RCC 7860 (cell line): ENCODE results near the gene PROCA1.
A peak's percentile ranks its signal among the peaks of the same experiment; 100 is the strongest.
"Not testable (repeated sequence)": the region's sequence is repeated elsewhere in the genome, so short reads cannot be mapped to it uniquely, and the experiment has no call there.

Experiments
- DNase-seq: peaks from one replicate; pipeline ENCODE4 v3.0.0-alpha.2; 2015; ENCODE audit warnings: low spot score
- FAIRE-seq: peaks from 2 replicates; lab custom pipeline; 2012; peaks lifted over from hg19 to GRCh38; lab: Jason Lieb, UNC

The PROCA1 gene

GRCh38 chr17:28726226-28726626, 14.5 kb upstream of the PROCA1 start, which contains the start of gene TLCD1:
Gene TLCD1 (minus strand): TSS chr17:28726233. CDS start chr17:28726097, 136 bp downstream.
- FAIRE-seq (no peak), DNase-seq (no peak)

- DNase-seq (peak; percentile 84), FAIRE-seq (no peak)
These were observed 14.1 kb upstream of the PROCA1 start for GRCh38 chr17:28725660-28726225.

DNA sequence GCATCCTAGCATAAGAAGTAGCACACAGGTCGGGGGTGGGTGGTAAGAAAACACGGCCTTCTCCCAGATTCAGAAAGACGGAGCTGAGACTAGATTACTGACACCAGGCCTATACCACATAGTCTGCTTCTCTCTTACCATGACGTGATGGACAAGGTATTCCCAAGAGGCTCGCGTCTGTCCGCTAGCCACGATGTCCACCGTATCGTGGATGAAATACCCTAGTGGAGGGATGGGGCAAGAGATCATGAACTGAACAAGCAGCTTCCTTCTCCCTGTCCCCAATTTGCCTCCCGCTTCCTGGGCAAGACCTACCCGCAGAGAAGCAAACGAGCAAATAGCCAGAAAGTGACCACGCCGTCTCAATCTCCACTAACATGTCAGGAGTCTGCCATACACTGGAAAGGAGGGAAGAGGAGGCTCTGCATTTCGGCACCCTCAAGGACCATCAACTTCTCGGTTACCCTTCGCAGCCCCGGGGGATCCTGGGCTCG, 13.5 kb upstream of the PROCA1 start:
- FAIRE-seq: no peak
- DNase-seq: peak; percentile 67

GRCh38 chr17:28724500-28725165, 12.9 kb upstream of the PROCA1 start:
- no peak for DNase-seq
- no peak for FAIRE-seq

DNA sequence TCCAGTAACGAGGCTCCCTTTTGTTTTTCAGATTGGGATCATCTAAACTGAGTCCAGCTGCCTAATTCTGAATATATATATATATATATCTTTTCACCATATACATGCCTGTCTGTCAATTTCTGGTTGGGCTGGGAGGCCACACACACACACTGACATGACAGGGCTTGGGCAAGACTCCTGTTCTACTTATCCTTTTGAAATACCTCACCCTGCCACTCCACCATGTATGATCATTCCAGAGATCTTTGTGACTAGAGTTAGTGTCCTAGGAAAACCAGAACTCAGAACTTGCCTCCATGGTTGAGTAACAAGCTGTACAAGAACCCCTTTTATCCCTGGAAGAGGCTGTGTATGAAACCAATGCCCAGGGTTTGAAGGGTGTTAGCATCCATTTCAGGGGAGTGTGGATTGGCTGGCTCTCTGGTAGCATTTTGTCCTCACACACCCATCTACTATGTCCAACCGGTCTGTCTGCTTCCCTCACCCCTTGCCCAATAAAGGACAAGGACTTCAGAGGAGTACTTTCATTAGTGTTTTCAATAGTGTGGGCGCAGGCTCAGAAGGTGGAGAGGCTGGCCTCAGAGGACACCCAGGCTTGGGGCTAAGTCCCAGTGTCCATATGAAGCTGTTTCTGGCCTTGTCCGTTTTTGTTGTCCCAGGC, 12.3 kb upstream of the PROCA1 start:
- FAIRE-seq, DNase-seq: not testable (repeated sequence)

- DNase-seq (no peak), FAIRE-seq (no peak)
These were observed 11.6 kb upstream of the PROCA1 start for GRCh38 chr17:28723159-28723835.

GRCh38 chr17:28722417-28723158, 10.9 kb upstream of the PROCA1 start:
- FAIRE-seq (no peak), DNase-seq (no peak)

DNA sequence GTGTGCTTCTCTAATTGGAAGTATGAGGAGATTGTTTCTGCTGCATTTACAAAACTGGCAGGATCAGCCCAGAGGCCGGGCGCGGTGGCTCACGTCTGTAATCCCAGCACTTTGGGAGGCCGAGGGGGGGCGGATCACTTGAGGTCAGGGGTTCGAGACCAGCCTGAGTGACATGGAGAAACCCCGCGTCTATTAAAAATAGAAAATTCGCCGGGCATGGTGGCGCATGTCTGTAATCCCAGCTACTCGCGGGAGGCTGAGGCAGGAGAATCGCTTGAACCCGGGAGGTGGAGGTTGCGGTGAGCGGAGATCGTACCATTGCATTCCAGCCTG, 9.3 kb upstream of the PROCA1 start:
- FAIRE-seq, DNase-seq: not testable (repeated sequence)

- no peak for FAIRE-seq
- DNase-seq: peak; percentile 8
These were observed 8.7 kb upstream of the PROCA1 start for GRCh38 chr17:28720247-28720996.

- DNase-seq (no peak), FAIRE-seq (no peak)
These were observed 7.3 kb upstream of the PROCA1 start for GRCh38 chr17:28719021-28719433.

DNA sequence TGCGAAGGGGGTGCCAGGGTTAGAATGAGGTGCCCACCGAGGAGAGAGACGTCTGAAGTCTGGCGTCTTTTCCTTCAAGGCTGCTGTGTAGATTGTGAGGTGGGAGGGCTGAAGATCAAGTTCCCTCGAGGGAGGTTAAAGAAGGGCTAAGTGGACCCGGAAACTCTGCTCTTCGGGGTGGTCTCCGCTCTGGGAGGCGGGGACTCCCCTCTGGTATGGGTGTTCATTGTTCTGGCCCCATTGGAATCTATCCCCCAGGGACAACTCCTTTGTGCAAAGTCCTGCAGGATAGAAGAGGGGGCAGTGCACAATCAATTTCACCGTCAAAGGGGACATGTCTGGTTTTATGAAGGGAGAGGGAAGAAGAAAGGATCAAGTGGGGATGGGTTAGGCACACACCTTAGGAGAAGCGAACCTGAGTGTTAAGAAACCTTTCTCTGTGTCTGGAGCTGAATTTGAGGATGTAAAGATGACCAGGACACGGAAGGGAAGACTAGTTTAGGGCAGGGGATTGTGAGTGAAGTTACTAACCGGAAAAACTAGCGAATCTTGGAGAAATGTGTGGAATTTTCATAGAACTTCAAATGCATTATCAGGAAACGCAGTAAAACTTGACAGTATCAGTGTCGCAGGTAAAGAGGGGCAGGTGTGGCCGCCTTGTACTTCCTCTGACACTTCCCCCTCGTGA, 6.8 kb upstream of the PROCA1 start:
- FAIRE-seq: no peak

DNA sequence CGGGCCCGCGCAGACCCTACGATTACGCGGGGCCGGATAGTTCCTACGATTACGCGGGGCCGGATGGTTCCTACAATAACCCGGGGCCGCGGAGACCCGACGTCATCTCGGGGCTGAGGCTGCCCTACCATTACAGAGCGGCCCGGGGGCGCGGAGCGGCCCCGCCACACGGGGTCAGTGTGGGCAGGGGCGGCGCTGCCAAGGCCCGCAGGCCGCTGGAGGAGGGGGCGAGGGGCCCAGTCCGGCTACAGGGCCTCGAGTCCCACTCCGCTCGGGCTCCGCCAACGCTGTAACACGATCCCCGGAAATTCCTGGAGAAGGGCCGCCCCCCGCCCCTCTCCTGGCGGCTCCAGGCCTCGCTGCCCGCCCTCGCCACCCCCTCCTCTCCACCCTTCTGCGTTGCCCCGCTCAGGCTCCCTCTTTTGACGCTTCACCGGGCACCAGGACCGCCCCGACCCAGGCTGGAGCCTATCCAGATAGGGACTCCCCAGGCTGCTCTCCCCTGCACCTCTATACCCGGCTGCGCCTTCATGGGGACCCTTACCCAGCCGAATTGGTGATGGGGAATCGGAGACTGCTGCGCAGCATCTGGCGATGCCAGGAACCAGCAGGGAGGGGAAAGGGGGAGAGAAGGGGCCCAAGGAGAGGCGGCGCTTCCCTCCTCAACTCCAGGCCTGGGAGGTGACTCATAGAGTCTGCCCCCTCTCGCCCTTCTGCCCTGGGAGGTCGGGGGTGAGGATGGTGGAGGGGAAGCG, 6.1 kb upstream of the PROCA1 start, which contains the start of gene RAB34:
Gene RAB34, minus strand, starts transcription at position 291 of the 755 bp plus-strand sequence. CDS start 602 bp downstream, outside the sequence.
- peak; percentile 74 for DNase-seq
- FAIRE-seq: no peak

More for the DNA sequence above, 6.8 kb upstream of the PROCA1 start:
- DNase-seq: peak; percentile 8

- no peak for FAIRE-seq
These were observed 5.3 kb upstream of the PROCA1 start for GRCh38 chr17:28716740-28717577.

GRCh38 chr17:28715217-28715616, 3.5 kb upstream of the PROCA1 start:
- FAIRE-seq (no peak), DNase-seq (no peak)

More at GRCh38 chr17:28716740-28717577, 5.3 kb upstream of the PROCA1 start:
- DNase-seq: peak; percentile 5

- DNase-seq (no peak), FAIRE-seq (no peak)
These were observed 2.6 kb upstream of the PROCA1 start for GRCh38 chr17:28714281-28714680.

DNA sequence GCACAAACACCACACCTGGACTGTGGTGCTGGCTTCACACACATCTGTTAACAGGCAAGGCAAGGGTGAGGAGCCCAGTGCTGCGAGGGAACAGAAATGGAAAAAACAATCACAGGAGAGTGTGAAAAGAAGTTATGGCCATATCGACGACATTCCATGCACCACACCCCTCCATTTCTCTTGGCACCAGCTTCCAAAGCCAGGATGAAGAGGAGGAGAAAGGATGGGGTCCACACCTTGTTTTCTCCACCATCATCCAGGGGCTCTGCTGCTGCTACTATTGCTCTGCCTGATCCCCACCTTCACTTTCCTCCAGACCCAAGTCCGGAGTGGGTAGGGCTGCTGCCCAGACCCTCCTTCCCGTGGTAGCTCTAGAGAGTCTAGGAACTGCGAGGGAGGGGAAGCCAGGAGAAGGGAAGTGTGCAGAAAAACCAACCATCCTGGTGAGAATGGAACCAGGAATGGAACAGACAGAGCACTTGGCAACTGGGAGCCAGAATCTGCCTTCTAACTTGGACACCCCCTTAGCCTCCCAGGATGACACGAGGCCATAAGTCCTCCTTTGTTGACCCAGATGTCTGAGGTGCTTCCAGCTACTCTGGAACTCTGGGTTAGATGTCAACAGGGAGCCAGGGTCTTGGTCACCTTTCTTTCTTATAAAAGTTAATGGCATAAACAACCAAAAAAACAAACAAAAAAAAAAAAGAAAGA, 1.2 kb upstream of the PROCA1 start:
- DNase-seq: no peak
- FAIRE-seq: no peak
